Islet of Langerhans (tissue), 1 donor: Measurements from ENCODE around the gene CD82.

Source experiments
- FAIRE-seq: peaks from one replicate; lab custom pipeline; 2011; peaks lifted over from hg19 to GRCh38; lab: Jason Lieb, UNC

CD82 gene

DNA sequence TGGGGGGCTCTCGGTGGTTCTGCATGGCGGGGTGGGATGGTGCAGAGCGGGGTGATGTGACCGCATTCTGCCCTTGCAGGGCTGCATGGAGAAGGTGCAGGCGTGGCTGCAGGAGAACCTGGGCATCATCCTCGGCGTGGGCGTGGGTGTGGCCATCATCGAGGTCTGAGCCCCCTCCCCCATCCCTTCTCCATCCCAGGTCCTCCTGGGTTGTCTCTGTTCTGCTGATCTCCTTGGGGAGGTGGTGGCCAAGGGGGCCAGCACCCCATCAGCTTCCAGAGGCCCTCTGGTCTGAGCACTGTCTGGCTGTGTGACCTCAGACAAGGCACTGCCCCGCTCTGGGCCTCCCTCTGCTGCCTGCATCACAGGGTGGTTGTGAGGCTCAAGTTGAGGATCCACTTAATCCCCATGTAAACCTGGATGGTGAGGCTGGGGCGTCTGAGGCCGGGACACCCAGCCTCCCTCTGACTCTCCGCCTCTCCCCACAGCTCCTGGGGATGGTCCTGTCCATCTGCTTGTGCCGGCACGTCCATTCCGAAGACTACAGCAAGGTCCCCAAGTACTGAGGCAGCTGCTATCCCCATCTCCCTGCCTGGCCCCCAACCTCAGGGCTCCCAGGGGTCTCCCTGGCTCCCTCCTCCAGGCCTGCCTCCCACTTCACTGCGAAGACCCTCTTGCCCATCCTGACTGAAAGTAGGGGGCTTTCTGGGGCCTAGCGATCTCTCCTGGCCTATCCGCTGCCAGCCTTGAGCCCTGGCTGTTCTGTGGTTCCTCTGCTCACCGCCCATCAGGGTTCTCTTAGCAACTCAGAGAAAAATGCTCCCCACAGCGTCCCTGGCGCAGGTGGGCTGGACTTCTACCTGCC, 53.3 kb downstream of the CD82 start:
- FAIRE-seq = no peak

DNA sequence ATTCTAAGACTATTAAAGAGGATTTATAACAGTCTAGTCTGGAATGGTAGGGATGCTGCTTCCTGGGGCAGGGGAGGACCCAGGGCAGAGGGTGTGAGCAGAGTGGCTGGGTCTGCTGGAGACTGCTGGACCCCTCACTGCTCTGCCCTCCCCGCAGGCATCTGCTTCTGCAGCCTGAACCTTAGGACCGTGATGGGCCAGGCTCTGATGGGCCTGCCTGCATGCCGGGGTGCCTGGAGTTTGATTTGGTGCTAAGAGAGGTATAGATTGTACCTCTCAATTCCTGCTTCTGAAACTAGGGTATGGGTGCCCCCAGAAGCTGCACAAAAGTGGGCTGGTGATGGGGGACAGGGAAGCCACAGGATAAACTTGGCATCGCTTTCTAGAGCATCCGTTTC, 54.9 kb downstream of the CD82 start:
- no peak for FAIRE-seq

DNA sequence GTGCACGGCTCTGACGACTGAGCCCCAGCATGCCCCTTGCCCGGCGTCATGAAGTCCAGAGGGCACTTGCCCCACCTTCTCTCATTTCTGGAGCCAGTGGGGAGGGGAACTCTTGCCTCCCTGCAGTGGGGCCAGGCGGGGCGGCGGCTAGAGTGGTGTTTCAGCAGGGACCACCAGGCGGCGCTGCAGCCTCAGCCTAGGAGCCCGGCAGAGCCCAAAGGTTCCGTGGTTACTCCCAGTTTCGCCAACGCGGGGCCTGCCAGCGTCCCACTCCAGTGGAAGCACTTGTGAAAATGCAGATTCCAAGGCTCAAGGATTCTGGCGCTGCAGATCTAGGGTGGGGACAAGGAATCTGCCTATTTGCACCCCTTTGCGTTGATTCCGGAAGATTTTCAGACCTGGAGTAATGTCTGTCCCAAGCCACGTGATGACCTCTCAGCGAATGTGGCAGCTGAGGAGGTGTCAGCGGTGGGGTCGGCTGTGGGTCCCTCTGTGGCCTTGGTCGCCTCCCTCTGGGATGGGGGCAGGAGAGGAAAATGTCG, 55.7 kb downstream of the CD82 start:
- no peak for FAIRE-seq

DNA sequence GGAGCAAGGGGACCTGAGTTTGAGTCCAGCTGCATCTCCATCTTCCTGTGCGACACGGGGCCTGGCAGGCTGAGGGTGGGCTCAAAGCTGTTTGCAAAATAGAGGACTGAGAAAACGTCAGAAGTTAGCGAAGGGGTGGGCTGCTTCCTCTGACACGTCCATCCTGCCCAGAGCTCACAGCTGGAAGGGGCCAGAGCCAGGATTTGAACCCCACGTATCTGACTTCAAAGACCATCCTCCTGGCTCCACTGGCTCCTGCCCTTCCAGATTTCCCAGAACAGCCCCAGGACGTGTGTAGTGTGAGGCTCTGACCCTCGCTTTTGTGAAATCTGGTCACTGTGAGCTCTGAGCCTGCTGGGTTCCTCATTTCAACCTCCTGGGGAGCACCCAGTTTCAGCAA, 56.3 kb downstream of the CD82 start:
- FAIRE-seq = no peak

DNA sequence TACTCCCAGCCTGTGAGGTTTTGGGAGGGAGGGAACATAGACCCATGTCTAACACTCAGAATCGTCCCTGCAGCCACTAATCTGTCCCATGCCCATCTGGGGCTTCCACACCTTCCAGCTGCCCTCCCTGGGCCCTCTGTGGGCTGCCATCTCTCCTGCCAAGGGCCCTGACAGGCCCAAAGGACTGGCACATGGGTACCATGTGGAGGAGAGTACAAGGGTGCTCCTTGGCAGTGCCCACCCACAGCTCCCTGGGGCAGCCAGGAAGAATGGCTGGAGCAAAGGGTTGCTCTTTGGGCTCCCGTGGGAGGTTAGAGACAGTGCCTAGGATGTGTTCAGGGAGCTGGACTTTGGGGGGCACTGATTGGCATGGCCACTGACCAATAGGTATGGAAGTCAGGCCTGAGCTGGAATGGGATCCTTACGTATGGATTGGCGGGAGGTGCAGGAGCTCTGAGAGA, 56.8 kb downstream of the CD82 start:
- FAIRE-seq = no peak

DNA sequence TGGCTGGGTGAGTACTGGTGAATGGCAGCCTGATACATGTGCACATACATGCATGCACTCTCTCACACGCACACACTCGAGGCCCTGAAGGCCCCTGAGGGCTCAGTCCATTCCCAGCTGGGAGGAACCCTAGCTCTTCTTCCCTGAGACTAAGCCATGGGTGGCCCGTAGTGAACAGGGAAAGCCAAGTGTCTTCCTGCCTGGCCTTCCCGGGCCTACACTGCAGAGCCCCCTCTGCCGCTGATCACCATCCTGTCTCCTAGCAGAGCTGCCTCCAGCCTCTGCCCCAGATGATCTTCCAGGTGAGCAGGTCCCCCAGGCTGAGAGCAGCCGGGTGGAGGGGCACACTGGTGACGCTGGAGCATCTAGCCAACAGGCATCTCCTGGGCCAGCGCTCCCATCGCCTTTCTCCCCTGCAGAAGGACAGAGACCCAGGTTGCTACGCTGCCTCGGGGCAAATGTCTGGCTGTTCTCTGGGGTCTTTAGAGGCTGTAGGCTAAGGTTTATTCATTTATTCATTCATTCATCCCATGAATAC, 57.3 kb downstream of the CD82 start:
- FAIRE-seq = no peak

DNA sequence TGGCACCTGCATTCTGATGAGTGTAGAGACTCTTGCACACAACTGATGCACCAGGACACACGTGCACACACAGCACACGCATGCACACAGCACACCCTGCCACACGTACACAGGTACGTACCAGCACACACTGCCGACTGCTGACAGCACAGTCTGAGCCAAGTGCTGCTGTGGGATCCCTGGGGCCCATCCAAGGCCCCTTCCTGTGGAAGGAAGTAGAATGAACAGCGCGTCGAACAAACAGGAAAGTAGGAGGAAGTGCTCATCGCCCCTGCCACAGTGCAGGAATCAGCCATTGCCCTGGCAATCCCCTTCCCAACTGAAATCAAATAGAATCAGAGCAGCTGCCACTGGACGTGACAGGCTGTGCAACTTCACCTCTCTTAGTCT, 57.9 kb downstream of the CD82 start:
- no peak for FAIRE-seq

DNA sequence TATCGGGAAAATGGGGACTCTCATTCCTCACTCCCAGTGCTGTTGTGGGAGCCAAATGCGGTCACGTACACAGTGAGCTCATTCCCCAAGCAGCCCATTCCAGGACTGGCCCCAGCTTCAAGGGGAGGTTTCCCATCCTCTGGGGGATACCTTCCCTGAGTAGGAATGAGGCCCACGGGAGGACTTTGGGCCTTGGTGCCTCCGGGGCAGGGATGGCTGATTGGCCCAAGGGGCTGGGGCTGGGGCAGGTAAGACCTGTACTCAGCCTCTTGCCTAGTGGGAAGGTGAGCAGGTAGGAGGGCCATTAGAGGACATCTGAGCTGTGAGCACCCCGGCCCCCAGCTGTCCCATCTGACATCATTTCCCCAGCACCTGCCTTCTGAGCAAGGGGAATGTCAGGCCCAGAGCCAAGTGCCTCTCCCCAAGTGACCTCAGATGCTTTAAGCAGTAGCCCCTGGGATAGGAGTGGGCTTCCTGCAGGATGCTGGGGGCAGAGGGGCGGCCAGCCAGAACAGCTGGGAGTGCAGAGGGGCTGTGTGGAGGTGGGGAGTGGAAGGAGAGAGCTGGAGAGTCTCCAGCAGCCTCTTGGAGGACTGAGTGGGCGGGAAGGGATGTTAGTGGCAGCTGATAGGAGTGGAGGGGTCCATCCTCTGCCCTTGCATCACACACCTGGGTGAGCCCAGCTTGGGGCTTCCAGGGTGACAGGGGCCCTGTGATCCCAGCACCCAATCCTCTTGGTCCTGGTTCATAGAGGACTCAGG, 58.4 kb downstream of the CD82 start:
- FAIRE-seq = no peak

DNA sequence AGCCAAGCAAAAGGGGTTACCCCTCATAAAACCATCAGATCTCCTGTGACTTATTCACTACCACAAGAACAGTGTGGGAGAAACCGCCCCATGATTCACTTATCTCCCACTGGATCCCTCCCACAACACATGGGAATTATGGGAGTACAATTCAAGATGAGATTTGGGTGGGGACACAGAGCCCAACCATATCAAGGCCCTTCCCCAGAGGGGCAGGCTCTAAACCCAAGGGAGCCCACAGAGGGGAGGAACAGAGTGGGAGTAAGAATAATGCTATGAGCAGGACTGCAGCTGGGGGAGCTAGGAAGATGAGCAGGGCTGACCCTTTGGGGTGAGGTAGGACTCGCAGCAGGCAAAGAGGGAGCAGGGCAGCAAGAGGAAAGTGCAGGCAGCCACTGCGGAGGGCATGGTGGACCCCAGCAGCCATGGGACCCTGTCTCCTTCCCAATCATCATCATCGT, 59.3 kb downstream of the CD82 start:
- FAIRE-seq = no peak

DNA sequence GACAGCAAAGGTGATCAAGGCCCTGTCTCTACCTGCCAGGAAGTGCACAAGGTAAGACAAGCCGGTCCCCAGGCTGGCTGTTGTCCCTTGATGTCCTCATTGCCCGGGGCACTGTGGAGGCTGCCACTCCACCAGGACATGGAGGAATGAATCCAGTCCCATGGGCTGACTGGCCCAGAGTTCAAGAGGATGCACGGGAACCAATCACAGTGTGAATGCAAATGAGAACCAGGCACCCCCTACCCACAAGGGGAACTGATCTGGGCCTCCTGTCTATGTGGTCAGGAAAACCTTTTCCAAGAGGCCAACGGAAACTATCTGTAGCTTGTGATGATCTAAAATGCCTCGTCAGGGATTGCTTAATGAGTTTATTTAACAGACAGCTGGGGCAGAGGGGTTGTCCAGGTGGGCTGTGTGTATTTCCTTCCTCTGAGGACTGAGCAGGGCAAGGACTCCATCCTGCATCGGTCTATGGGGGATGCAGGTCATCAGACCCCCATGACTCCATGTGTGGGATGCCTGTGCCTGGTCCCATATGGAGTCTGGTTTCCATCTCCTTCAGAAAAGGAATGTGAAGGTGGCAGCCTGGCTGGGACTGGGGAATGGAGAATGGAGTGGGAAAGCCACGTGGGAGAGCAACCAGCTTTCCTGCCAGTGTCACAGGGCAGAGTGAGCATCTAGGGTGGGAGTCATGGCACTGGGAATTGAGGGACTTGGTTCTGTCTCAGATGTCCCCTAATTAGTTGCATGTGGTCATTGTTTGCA, 60.5 kb downstream of the CD82 start:
- no peak for FAIRE-seq

DNA sequence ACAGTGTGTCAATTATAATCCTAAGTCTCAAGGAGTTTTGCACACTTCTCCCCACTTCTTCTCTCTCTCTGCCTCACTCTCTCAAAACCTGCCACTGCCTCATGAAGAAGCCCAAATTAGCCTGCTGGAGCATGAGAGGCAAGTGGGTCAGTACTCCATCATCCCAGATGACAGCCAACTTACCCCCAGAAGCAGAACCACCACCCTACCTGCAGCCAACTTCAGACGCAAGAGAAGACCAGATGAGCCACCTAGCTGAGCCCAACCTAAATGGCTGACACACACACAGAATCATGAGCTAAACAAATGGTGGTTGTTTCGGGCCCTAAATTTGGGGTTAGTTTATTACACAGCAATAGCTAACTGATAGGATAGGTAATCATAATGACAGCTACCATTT, 61.2 kb downstream of the CD82 start:
- FAIRE-seq = no peak

DNA sequence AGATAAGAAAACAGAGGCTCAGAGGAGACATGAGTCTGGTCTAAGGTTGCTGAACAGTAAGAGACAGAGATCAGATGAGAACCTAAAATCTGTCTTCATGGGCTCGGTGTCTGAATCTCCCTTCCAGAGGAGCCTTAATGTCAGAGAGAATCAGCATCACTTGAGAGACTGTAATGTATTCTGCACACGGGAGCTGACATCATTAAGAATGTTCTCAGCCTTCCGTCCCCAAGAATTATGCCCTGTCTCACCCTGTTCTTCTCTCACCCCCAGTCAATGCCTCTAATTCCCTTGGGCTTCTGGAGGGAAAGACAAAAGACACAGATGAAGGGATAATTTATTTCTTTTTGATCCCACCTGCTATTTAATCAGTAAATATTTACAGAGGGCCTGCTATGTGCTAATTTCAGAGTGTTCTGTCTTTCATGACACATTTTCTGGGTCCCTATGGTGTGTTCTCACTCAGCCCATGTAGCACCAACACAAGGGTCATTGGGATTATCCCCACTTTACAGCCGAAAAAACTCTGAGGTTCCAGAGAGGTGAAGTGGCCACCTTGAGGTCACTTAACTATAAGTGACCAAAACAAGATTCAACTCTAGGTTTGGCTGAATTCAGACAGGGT, 61.8 kb downstream of the CD82 start:
- FAIRE-seq = no peak

DNA sequence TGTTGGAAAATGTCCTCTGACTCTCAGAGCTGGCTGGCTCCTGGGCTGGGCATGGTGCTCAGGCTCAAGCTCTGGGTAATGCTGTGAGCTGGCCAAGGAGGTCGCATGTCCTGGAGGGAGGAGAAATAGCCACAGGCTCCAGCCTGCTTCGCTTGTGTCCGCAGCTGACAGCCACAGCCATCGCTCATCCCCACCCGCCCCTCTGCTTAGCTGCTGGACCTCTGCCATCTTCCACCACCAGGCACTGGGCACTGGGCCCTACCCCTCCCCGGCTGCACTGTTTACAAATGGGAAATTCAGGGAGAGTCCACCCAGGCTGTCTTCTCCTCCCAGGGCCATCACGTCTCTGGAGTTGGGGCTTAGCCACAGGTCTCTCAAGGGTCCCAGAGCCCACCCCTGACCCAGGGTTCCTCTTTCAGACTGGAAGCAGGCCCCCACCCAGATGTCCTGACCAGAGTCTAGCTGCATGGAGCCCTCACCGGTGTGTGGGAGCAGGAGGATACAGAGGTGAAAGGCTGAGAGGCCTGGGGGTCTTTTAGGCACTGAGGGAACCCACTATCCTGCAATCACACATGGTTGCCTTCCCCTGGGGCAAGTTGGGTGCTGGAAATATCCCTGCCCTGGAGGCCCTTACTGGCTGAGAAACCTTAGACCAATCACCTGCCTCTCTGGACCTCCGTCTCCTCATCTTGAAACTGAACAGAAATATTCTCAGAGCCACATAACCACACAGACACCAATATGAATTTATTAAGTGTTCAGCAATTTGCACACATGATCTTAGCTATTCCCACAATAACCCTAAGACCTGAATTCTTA, 62.7 kb downstream of the CD82 start:
- FAIRE-seq = no peak

DNA sequence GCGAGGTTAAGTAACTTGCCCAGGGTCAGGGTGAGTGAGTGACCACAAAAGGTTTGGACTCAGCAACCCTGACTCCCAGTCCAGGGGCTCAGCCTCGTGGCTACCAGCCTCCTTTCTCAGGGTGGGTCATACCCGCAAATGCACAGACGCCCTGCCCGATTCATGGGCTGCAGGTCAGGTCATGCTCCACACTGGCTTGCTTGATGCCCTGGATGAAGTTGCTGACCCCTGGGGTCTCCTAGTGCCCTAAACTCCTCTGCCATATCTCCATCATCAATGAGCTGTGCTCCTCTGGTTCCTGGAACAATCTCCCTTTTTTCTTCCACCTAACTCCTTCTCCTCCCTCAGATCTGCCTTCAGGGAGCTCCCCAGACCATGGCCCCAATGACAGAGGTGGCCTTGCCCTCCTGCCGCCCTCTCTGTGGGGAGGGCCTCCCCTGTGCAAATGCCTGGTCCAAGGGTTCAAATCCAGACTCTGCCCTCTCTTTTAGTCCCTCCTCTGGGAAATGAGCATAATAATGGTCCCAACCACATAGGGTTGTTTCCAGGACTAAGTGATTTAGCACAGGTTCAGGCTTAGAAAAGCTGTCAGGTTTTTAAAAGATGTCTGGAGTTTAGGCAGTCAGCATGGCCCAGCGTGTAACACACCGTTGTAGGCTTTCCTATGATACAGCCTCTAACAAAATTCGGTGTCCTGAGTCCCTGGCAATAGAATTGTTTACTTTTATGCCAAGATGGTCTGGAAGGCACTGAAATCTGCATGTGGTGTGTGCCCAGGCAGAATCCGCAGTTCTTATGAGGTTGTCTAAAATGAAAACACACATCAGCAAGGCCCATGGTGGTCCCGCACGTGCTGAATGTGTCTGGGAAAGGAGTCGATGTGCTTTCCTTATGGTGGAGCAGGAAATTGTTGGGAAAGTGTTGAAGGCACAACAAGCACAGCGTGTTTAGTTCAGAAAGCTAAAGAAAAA, 63.6 kb downstream of the CD82 start:
- no peak for FAIRE-seq

DNA sequence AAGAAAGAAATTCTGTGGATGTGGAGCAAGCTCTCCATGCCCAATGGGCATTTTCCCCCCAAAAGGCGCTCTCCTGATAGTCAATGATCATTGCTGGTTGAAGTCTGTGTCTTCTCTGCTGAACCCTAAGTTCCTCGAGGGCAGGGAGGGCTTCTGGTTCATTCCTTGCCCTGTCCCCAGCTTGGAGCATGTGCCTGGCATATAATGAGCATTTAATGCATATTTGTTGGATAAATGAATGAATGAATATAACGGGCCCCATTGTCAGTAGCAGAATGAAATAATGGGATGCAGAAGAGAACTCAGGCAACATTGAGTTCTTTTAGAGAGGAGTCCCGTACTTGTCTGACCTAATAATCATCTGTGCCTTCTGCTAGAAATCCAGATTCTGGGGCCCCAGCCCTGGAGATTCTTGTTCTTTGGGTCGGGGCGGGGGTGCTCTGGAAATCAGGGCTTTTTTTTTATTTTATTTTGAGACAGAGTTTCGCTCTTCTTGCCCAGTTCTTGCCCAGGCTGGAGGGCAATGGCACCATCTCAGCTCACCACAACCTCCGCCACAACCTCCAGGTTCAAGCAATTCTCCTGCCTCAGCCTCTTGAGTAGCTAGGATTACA, 64.4 kb downstream of the CD82 start:
- FAIRE-seq = no peak

DNA sequence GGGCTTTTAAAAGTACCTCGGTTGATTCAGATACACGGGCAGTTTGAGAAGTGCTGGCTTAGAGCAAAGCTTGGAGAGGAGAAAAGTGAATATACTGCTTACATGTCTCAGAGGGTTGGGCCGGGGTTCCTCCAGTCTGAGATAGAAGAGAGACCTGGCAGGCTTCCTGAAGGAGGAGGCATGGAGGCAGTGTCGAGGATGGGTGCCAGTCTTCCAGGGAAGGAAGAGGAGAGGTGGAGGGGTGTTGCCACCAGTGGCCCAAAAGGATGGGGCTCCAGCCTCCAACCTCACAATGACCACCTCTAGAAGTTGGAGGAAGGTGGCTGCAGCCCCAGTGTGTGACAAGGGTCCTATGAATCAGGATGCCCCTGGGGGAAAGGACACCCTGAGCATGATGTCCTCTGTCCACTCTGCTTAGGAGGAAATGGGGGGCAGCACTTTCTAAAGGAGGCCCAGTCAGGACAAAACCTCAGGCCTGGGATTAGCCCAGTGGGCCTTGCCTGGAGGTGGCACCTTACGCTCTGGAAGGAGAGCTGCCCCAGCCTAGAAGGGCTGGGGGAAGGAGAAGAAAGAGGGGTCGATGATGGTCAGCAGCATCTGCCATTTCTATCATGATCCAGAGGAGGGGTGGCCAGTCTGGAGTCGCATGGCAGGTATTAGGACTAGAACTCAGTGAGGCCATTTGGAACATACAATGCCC, 65.2 kb downstream of the CD82 start:
- FAIRE-seq = no peak

DNA sequence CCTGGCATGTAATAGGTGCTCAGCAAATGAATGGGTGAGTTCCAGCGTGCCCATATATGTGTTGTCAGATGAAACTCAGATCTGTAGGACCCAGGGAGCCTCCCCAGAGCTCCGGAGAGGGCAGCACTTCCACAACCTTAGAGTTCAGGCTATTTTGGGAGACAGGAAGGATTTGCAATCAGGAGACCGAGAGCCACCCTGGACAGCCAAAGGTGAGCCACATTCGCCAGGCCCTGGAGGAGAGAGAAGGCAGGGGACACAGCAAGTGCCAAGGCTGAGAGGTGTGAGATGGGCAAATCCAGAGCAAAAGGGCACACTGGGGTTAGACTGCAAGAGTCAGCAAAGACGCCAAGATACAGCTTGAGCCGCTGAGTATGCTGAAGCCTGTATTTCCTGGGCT, 66.4 kb downstream of the CD82 start:
- no peak for FAIRE-seq

DNA sequence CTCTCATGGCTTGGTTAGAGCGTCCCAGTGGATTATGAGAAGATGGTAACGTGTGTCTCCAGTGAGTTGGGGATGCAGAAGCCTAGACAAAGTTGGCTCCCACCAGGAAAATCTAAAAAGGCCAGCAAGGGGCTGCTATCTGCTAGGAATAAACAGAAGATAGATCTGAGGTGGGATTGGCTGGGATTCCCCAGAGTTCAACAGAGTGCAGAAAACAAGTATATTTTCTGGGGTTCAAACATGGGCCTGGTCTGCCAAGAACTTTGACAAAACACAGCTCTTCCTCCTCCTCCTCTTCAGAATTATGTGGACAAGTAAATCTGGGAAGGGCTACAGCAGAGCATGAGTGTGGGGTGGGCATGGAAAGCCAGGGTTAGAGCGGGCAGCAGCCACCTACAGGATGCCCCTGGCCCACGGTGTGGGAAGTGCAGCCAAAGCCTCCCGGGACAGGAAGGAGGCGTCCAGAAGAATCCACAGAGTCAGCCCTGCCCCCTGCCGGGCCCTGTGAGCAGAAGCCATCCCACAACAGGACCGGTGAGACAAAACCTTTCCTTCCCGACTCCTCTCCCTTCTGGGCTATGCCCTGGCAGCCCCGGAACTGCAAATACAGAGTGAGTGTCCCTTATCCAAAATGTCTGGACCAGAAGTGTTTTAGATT, 67.1 kb downstream of the CD82 start:
- no peak for FAIRE-seq
